CD14-positive monocyte (primary cell): ENCODE results near the gene KATNIP. TPM values are rescaled to one million over a fixed set of nuclear protein-coding genes. Genes with fewer than 3 reads are reported as not detected.

ENCODE experiments used
- DNase-seq, 3 donors: peaks; one replicate each; pipeline ENCODE4 v3.0.0-alpha.2; 2011 to 2022
- H2AFZ ChIP-seq: 2 replicates; pipeline ENCODE4 v1.6.0; 2012; ENCODE audit warnings: mild to moderate bottlenecking, low read depth, low read length, inconsistent platforms; ENCODE audit not compliant: insufficient read depth, poor library complexity, severe bottlenecking
- H3K27ac ChIP-seq, 2 donors: 1 replicate in 1 of 2; 2 replicates in 1 of 2; pipeline ENCODE4 v1.5.1; 2012 to 2013; ENCODE audit warnings: low read length in 2 of 2, control low read depth in 1 of 2, inconsistent platforms in 1 of 2, low read depth in 1 of 2, mild to moderate bottlenecking in 1 of 2
- H3K27me3 ChIP-seq, 2 donors: one replicate each; pipeline versions ENCODE4 v1.6.0 to v1.6.1; 2011 to 2013; ENCODE audit warnings: low read length in 2 of 2; ENCODE audit not compliant: control insufficient read depth in 2 of 2, insufficient read depth in 2 of 2
- H3K36me3 ChIP-seq, 2 donors: replicated peaks in 1 of 2; 1 replicate in 1 of 2; 2 replicates in 1 of 2; pipeline versions ENCODE4 v1.5.1 to v1.6.1; 2012 to 2013; ENCODE audit warnings: low read length in 2 of 2, control low read depth in 1 of 2, inconsistent platforms in 1 of 2, mild to moderate bottlenecking in 1 of 2; ENCODE audit not compliant: insufficient read depth in 2 of 2, control insufficient read depth in 1 of 2
- H3K4me1 ChIP-seq, 2 donors: 1 replicate in 1 of 2; 2 replicates in 1 of 2; pipeline versions ENCODE4 v1.5.1 to v1.6.1; 2012 to 2013; ENCODE audit warnings: low read length in 2 of 2, control low read depth in 1 of 2, inconsistent platforms in 1 of 2, mild to moderate bottlenecking in 1 of 2, moderate library complexity in 1 of 2; ENCODE audit not compliant: insufficient read depth in 2 of 2, control insufficient read depth in 1 of 2
- H3K4me2 ChIP-seq: replicated peaks from 2 replicates; pipeline ENCODE3; 2012; ENCODE audit warnings: low read length, moderate library complexity, mild to moderate bottlenecking; ENCODE audit not compliant: poor library complexity, severe bottlenecking; ENCODE audit errors: extremely low read depth
- H3K4me3 ChIP-seq, 3 experiments: fragments of 200-600 bp in 1 of 3; sonication (generic) in 1 of 3; replicated peaks in 1 of 3; 1 replicate in 2 of 3; 2 replicates in 1 of 3; pipeline ENCODE4 v1.5.1; 2011 to 2013; ENCODE audit warnings: low read length in 3 of 3, mild to moderate bottlenecking in 3 of 3, control low read depth in 2 of 3, low read depth in 2 of 3, inconsistent platforms in 1 of 3, moderate library complexity in 1 of 3
- H3K79me2 ChIP-seq: 2 replicates; pipeline ENCODE4 v1.6.0; 2012; ENCODE audit warnings: mild to moderate bottlenecking, control low read depth, inconsistent platforms, low read length, moderate library complexity; ENCODE audit not compliant: insufficient read depth
- H3K9ac ChIP-seq: 2 replicates; pipeline ENCODE4 v1.6.0; 2017; ENCODE audit warnings: low read length, mild to moderate bottlenecking; ENCODE audit not compliant: insufficient read depth, poor library complexity, severe bottlenecking
- H3K9me3 ChIP-seq, 2 donors: replicated peaks in 1 of 2; 1 replicate in 1 of 2; 2 replicates in 1 of 2; pipeline versions ENCODE4 v1.5.1 to v1.6.1; 2012 to 2013; ENCODE audit warnings: low read length in 2 of 2, control low read depth in 1 of 2; ENCODE audit not compliant: control insufficient read depth in 1 of 2, insufficient read depth in 1 of 2
- H4K20me1 ChIP-seq: 2 replicates; pipeline ENCODE4 v1.6.0; 2012; ENCODE audit warnings: mild to moderate bottlenecking, low read length, control low read depth, moderate library complexity; ENCODE audit not compliant: insufficient read depth
- H3K27ac Mint-ChIP-seq, 7 donors: one replicate each; pipeline ENCODE4 v1.8.0; 2020; ENCODE audit warnings: mild to moderate bottlenecking in 7 of 7, mixed read lengths in 7 of 7, moderate library complexity in 6 of 7, inconsistent platforms in 2 of 7
- H3K27me3 Mint-ChIP-seq, 3 donors: one replicate each; pipeline ENCODE4 v1.8.0; 2021 to 2022; ENCODE audit warnings: low read depth in 3 of 3, mild to moderate bottlenecking in 3 of 3, mixed read lengths in 3 of 3, moderate library complexity in 3 of 3, inconsistent platforms in 1 of 3
- H3K36me3 Mint-ChIP-seq, 2 donors: one replicate each; pipeline ENCODE4 v1.8.0; 2020; ENCODE audit warnings: mixed read lengths in 2 of 2, inconsistent platforms in 1 of 2, mild to moderate bottlenecking in 1 of 2
- H3K4me1 Mint-ChIP-seq: one replicate; pipeline ENCODE4 v1.8.0; 2020; ENCODE audit warnings: mild to moderate bottlenecking, mixed read lengths
- H3K4me3 Mint-ChIP-seq, 2 donors: one replicate each; pipeline ENCODE4 v1.8.0; 2020; ENCODE audit warnings: mild to moderate bottlenecking in 2 of 2, mixed read lengths in 2 of 2, moderate library complexity in 1 of 2
- H3K9me3 Mint-ChIP-seq, 7 donors: one replicate each; pipeline ENCODE4 v1.8.0; 2020 to 2022; ENCODE audit warnings: mixed read lengths in 7 of 7, mild to moderate bottlenecking in 6 of 7, moderate library complexity in 6 of 7, inconsistent platforms in 2 of 7
- WGBS: methylation state at CpG from one replicate; pipeline ENCODE4 v1.1.5; 2013; ENCODE audit warnings: missing lambda C conversion rate; ENCODE audit not compliant: insufficient coverage; 5-methylcytosine and 5-hydroxymethylcytosine counted together
- intact Hi-C, 2 donors: fragments of 100-400 bp; cut with micrococcal nuclease; formaldehyde crosslinking; loops; one replicate each; pipeline versions ENCODE4 v1.15.0 to v1.15.1; 2023
- polyA plus RNA-seq, 3 donors: library from polyadenylated mRNA; depleted of rRNA in 1 of 3; unstranded in 2 of 3; stranded (reverse) in 1 of 3; fragments of 300-500 nt in 2 of 3; fragments of >200 nt in 1 of 3; fragmentation: Illumina TruSeq in 2 of 3; gene quantifications; 1 replicate in 2 of 3; 2 replicates in 1 of 3; pipeline ENCODE4 v1.2.3, GENCODE V29; 2012 to 2021
- TF ChIP-seq, protein P1 (sequence below): fragments of 200-600 bp; IDR thresholded peaks from one replicate; pipeline ENCODE4 v1.8.0; 2022; ENCODE audit warnings: antibody characterized with exemption, mild to moderate bottlenecking

KATNIP gene
- polyA plus RNA-seq, 3 donors, result 2.4 to 28.0 (median 5.0) TPM

DNA sequence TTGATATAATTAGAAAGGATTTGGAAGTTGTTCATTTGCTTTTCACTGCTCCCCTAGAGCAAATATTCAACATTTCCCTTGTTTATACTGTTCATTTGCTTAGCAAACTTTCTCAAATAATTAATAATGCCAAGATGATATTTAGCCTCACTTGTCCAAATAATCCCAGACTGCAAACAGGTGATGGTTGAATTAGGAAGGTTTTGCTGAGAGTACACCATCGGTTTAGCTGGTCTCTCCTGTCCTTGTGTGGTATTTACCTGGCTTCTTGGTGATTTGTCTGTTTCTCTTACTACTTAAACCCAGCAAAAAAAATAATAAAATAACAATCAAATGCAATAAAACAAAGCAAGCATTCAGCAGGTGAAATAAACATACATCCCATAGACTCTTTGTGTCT is 6.5 kb downstream of the KATNIP start:
- peaks cover 0 to 8% of the 10 kb centered on the region in 2 donors for H3K36me3 Mint-ChIP-seq
- H3K27me3 ChIP-seq, result no peaks in the 10 kb centered on the region
- WGBS, result no CpG with 5 or more reads among the region's 1 CpG
- H3K4me1 Mint-ChIP-seq, result peaks cover 7% of the 10 kb centered on the region
- no peaks in the 10 kb centered on the region for H4K20me1 ChIP-seq
- H3K79me2 ChIP-seq, result peaks cover under 1% of the 10 kb centered on the region
- no peaks in the 10 kb centered on the region for H3K9me3 ChIP-seq
- H3K27ac ChIP-seq, result no peak overlapping the region
- H3K4me2 ChIP-seq, result no peak overlapping the region
- peaks cover 0 to 6% (median 0%) of the 10 kb centered on the region in 3 donors for H3K27me3 Mint-ChIP-seq
- DNase-seq, result no peak
- no peak overlapping the region for H3K27ac Mint-ChIP-seq
- TF ChIP-seq, protein P1, sequence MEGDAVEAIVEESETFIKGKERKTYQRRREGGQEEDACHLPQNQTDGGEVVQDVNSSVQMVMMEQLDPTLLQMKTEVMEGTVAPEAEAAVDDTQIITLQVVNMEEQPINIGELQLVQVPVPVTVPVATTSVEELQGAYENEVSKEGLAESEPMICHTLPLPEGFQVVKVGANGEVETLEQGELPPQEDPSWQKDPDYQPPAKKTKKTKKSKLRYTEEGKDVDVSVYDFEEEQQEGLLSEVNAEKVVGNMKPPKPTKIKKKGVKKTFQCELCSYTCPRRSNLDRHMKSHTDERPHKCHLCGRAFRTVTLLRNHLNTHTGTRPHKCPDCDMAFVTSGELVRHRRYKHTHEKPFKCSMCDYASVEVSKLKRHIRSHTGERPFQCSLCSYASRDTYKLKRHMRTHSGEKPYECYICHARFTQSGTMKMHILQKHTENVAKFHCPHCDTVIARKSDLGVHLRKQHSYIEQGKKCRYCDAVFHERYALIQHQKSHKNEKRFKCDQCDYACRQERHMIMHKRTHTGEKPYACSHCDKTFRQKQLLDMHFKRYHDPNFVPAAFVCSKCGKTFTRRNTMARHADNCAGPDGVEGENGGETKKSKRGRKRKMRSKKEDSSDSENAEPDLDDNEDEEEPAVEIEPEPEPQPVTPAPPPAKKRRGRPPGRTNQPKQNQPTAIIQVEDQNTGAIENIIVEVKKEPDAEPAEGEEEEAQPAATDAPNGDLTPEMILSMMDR, result no peak
- intact Hi-C loops, result no loop called here
- no peaks in the 10 kb centered on the region for H3K36me3 ChIP-seq
- H3K4me1 ChIP-seq, result no peaks in the 10 kb centered on the region
- H3K9me3 Mint-ChIP-seq, result no peaks in the 10 kb centered on the region
- H3K9ac ChIP-seq, result no peak overlapping the region
- H3K4me3 ChIP-seq, result no peak overlapping the region
- H2AFZ ChIP-seq, result no peak overlapping the region
- H3K4me3 Mint-ChIP-seq, result no peak overlapping the region

DNA sequence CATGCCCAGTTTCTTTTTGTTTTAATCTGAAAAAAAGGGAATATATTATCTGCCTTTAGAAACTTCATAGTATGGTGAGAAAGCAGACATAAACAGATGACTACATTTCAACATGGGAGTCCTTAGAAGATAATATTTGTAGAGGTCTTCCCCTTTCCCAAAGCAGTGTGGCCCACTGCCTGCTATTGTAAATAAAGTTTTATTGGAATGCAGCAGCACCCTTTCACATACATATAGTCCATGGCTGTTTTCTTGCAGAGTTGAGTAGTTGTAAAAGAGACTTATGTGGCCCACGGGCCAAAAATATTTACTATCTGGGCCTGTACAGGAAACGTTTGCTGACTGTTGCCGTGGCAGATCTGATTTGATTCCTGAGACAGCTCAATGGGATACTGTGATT is 8.5 kb downstream of the KATNIP start:
- Histone ChIP-seq H3K36me3 (no peaks in the 10 kb centered on the region), H3K27ac (no peak overlapping the region), H3K27me3 (no peaks in the 10 kb centered on the region), H3K4me2 (no peak overlapping the region), H3K4me1 (no peaks in the 10 kb centered on the region), H2AFZ (no peak overlapping the region), H3K79me2 (no peaks in the 10 kb centered on the region), H3K9me3 (no peaks in the 10 kb centered on the region), H4K20me1 (no peaks in the 10 kb centered on the region), H3K4me3 (no peak overlapping the region), H3K9ac (no peak overlapping the region)
- peaks cover 0 to 7% (median 0%) of the 10 kb centered on the region in 3 donors for H3K27me3 Mint-ChIP-seq
- H3K27ac Mint-ChIP-seq, result no peak overlapping the region
- DNase-seq, result no peak
- intact Hi-C loops, result no loop called here
- TF ChIP-seq, protein P1, result no peak
- 90% methylated on average over 2 of the region's 3 CpGs for WGBS
- H3K4me3 Mint-ChIP-seq, result no peak overlapping the region
- H3K4me1 Mint-ChIP-seq, result peaks cover 9% of the 10 kb centered on the region
- no peaks in the 10 kb centered on the region for H3K9me3 Mint-ChIP-seq
- peaks cover 7 to 8% of the 10 kb centered on the region in 2 donors for H3K36me3 Mint-ChIP-seq
